NCI-H1092 treated with DMSO at 0.1 percent for 48 hours (cell line): ENCODE results near the gene LMF1.

Source experiments
- DNase-seq: peaks from one replicate; lab custom pipeline; 2025; lab: John Stamatoyannopoulos, UW

The LMF1 gene

DNA sequence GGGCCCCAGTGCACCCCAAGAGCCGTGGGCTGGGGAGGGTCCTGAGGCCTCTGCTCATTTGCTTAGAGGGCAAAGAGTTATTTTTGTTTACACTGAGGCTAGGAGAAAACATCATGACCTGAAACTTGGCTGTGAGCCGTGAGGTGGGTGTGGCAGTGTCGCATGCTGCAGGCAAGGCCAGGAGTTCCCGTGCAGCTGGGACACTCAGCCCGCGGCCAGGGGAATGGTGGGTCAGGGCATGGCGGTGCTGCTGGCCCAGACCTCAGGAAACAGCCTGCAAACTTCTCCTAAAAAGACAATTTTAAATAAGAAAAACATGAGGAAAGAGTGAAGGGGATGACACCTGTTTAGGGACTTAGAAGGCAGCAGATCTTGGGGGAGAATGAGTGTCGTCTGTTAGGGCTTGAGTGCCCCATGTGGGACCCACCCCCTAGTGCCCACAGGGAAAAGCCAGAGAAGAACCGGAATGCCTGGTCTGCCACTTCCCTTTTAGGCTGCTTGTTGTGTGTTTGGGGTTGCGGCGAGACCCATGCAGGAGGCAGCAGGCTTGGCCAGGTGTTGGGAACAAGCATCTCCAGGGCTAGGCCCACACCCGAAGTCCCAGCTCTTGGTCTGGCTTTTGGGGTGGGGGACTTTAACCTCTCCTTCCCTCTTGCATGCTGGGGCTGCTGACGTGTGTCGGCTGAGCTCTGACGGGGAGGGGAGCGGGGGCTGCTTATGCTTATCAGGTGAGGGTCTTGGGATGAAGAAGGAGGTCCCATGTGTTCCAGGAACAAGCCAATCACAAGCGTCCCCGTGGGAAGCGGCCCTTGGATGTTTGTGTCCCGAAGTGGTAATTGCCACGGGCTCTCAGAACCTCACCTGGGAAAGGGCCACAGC lies 89.3 kb downstream of the LMF1 start:
- DNase-seq, result no peak

DNA sequence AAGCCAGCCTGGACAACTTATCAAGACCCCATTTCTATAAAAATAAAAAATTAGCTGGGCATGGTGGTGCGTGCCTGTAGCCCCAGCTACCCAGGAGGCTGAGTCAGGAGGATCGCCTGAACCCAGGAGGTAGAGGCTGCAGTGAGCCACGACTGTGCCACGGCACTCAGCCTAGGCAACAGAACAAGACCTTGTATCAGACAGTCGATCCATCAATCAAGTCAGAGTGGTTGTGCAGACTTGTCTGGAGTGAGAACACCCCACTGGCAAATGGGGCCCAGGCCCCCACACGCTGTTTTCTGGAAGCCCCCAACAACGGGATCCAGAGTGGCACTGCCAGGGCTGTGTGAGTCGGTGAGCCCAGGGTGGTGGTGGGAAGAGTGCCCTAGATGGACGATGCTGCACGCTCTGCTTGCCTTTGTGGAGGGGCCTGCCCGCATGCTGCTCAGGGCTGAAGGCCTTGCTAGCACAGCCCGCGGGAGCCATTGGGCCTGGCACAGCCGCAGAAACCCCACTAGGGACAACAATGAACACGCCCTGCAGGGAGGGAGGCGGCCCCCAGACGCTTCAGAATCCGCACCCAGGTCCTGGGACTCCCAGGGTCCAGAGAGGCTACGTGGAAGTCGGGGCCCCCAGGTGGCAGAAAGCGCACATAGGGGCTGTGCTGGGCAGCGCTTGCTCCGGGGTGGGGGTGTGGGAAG lies 90.2 kb downstream of the LMF1 start:
- DNase-seq, result no peak

DNA sequence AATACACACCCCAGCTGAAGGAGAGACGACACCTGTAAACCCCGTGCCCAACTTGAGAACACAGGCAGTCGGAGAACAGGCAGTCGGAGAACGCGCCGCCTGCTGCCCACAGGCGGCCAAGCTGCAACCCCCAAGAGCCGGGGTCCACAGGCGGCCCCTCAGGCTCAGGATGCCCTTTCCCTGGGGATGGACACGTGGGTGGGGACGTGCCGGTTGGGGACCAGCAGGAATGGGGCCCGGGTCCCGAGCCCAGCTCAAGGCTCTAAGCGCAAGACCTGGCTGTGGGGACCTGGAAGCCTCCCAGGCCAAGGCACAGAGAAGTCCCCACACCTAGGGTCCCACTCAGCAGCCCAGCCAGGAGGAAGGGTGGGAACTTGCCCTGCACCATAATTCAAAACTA lies 90.8 kb downstream of the LMF1 start:
- no peak for DNase-seq

DNA sequence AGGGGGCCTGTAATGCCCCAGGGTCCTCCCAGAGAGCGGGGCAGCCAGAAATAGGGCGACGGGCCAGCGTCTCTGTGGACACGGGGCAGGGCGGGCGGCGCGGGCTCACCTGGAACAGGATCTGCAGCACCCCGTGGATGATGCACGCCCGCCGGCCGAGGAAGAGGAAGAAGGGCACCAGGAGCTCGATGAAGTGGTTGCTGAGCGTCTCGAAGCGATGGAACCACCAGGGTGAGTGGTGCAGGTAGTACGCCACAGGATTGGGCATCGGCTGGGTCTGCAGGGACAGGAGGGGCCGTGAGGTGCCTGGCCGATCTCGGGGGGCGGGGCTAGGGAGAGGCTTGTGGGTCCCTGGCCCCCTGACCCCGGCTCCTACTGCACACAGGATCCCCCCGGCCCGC lies 91.3 kb downstream of the LMF1 start:
- DNase-seq, result no peak

DNA sequence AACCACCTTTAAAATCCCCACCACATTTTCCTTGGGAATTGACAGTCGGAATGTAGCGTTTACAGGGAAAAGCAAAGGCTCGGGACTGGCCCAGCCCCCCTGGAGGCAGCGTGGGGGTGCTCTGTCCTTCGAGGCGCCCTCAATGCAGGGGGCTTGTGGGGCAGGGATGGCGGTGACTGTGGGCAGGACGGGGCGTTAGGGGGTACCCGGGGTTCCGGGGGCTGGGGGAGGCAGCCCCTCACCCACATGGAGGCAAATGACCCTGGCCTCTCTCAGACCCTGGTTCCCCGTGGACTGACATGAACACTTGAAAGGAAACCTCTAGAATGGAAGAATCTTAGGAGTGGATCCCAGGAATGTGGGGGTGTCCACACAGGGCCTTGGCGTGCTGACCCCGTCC lies 91.9 kb downstream of the LMF1 start:
- DNase-seq, result no peak

DNA sequence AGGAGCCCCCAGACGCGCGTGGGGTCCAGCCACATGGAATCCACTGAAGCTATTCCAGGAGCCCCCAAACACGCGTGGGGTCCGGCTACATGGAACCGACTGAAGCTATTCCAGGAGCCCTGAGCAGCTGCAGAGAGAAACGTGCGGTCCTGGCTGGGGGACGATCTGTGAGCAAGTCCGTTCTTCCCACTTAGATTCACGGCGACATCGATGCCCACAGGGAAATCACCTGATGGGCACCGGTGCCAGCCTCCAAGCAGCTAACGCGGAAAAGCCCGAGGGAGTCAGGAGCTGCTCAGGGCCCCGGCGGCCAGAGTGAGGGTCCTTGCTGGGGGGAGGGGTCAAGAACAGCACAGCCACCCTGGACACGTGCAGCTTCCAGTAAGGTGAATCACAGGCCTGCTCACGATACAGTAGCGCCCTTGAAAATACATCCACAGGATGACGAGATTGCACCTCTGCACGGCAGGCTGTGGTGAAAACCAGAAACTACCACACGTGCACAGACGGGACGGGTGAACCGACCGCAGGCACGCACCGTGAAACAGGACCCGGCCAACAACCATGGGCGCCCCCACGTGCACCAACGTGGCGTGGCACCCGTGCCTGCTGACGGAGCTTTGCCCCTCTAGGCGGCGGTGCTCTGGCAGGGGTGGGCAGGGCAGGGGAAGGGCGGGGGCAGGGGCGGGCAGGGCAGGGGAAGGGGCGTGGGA lies 92.6 kb downstream of the LMF1 start:
- no peak for DNase-seq

DNA sequence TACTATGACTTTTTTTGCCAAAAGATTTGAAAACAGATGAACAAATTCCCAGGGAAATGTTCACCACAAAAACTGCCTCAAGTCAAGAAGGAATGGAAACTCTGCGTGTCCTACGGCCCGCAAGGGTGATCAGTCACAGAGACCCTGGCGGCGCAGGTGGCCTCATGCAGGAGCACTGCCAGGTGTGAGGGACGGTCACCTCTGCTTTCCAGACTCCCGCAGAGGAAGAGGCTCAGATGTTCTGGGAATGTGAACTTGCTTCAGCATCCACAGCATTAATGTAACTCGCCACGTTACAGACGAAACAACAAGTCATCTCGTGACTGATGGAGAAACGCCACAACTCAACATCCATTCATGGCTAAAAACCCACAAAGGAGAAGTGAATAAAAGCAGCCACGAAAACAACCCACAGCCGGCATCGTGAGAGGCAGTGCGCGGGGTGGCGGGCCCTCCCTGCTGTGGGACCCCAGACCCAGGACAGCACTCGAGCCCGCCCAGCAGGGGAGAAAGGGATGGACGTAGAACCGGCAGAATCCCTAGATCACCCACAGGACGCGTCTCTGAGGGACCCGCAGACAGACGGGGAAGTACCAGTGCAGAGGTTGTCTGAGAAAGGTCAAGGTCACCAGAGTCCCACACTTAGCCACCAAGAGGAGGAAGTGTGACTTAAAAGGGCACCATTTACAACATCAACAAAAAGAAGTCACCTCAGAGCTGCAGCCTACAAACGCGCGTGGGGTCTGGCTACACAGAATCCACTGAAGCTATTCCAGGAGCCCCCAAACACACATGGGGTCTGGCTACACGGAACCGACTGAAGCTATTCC lies 93.3 kb downstream of the LMF1 start:
- DNase-seq, result no peak

DNA sequence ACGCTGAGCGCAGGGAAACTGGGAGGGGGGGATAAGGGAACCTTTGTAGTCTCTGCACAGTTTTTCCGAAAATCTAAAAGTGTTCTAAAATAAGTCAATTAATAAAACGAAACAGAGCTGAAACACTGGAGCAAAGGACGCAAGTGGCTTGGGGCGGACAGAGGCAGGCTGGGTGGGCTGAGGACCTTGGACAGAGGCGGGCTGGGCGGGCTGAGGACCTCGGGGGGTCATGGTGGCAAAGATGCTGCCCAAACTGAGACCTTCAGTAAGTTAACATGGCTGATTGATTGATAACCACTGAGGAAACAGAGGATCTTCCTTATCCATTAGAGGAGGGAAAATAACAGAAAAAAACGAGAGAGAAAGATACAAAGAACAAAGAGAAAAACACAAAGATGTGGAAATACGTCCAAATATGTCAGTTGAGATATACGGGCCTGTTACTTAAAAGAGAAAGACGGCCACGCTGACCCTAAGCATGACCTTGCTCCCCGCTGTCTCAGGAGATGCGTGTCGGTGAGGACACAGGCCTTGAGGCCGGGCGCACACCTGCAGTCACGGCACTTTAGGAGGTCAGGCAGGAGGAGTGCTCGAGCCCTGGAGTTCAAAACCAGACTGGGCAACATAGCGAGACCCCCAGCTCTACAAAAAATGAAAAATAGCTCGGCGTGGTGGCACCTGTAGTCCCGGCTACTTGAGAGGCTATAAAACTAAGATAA lies 94.1 kb downstream of the LMF1 start:
- no peak for DNase-seq

DNA sequence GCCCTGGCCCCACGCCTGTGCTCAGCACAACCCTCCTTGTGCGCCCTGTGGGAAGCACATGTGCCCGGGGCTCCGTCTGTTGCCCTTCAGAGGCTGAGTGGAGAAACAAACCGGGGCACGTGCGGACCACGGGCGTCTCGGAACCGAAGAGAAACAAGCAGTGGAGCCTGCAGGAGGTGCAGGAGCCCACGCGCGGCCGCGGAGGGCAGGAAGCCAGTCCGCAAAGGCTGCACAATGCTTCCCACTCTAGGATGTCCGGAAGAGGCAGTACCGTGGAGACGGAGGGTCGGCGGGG lies 94.8 kb downstream of the LMF1 start:
- DNase-seq, result no peak

DNA sequence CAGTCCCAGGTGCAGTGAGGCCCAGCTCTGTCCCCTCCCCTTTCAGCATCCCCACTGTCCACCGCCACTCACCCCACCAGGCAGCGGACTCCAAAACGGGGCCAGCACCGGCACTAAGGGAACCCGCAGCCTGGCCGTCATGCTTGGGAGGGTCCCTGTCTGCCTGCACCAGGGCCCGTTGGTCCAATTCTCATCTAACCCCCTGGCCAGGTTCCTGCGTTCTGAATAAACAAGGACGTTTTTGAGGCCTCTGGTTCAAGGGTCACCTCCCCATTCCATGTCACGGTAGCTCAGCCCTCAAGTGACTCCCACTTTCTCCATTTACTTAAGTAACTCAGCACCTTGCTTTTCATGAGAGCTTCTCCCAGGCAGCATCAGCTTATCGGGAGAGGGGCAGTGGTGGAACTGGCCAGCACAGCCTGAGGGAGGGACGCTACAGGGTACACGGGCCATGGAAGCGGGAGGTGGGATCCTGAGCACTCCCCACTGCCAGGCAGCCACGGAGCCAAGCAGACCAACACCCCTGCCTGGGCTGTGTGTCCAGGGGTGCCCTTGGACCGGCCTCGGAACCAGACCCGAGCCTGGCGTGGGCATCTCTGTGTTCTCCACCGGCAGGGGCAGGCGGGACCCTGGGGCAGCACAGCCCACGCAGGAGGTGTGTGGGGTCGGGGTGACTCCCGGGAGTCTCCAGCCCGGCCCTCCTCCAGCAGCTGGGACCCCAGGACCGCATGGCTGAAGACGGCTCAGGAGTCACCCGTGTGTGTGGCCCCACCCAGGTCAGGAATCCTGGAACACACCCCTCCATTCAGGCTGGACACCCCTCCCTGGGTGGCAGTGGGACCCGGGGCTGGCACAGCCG lies 95.4 kb downstream of the LMF1 start:
- DNase-seq, result no peak

DNA sequence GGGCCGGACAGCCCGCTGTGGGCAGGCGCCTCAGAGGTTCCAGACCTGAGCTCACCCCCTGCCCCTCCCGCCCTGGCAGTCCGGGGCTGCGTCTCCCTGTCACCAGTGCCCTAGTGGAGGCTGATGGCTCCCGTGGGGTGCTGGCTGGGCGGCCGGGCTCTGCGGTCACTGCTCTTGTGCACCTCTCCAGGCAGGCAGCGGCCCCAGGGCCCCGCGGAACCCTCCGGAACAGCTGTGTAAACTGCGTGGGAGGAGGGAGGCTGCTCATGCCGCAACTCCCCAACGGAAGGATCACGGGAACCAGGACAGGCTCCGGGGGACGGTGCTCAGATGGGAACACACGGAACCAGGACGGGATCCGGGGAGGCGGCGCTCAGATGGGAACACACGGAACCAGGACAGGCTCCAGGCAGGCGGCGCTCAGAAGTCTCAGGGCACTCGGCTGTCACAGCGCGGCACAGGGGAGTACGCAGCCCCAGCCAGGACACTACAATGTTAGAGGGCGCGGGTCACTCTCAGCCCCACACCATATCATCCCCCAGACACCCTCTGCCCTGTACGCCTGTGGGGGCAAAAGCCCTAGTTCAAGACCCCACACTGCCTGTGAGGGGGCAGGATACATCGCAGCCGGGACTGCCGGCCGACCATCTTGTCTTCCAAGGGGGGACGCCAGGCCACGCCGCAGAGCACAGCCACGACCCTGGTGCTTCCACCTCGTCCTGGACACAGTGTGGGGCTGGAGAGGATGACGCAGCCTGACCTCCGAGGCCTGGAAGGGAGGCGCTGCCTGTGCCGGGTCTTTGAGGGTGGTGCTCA lies 96.2 kb downstream of the LMF1 start:
- DNase-seq, result no peak

DNA sequence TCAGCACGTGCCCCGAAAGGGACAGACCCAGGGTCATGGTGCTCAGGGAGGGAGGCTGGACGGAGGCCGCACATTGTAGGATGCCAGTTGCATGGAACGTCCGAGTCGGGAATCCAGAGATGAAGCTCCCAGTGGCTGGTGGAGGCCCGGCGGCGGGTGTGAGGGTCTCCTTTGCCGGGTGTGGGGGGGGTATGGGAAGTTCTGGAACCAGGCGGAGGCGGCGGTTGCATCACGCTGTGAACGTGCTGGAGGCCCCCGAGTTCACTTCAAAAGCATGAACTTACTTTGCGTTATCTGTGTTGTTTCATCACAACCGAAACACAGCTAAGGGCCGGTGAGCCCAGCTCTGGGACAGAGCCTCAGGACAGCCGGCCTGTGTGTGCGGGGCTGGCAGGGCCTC lies 96.9 kb downstream of the LMF1 start:
- DNase-seq, result no peak

DNA sequence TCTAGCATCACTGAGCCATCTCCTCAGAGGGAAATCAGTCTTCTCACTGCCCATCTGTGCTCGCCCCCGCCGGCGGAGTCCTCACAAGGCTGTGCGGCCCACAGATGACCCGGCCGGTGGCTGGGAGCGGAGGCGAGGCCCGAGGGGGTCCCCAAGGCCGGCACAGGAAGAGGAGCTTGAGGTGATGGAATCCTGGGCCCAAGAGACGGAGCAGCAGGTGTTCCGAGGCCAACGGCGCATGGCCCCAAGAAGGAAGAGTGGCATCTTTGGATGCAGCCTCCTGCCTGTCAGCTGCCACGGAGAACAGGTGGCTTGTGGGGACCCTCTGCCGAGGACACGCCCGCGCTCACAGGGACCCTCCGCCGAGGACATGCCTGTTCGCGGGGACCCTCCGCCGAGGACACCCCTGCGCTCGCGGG lies 97.5 kb downstream of the LMF1 start:
- no peak for DNase-seq

DNA sequence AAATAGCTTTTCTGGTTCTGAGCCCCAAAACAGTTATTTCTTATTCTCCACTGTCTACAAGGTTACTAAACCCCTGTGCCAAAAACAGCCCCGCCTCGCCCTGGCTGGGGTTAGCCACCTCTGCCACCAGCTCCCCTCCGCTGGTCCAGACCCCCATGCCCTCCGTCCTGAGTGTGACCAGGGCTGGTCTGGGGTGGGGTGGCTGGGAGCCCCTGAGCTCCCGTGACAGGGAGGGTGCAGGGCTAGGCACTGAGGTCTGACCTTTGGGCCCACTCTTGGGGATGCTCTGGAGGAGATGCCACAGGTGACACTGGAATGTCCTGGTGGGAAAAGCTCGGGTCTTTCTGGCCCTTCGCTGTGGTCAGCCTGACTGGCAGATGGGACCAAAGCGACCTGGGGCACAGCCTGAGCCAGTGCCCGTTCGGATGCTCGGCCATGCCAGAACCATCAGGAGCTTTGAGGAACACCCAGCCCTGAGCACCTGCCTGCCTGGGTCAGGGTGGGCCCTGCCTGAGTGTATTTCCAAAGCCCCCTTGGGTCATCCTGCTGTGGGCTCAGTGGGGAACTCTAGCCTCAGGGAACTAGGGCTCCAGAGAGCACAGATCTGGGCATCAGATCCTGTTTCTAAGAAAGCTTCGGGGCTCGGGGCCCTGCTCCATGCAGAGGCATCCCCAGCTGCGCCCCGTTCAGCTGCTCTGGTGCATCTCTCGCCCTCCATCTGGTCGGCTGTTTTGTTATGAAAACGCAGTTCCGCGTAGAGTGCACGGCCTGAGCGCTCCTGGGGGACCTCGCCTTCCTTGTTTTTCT lies 98.1 kb downstream of the LMF1 start:
- no peak for DNase-seq

DNA sequence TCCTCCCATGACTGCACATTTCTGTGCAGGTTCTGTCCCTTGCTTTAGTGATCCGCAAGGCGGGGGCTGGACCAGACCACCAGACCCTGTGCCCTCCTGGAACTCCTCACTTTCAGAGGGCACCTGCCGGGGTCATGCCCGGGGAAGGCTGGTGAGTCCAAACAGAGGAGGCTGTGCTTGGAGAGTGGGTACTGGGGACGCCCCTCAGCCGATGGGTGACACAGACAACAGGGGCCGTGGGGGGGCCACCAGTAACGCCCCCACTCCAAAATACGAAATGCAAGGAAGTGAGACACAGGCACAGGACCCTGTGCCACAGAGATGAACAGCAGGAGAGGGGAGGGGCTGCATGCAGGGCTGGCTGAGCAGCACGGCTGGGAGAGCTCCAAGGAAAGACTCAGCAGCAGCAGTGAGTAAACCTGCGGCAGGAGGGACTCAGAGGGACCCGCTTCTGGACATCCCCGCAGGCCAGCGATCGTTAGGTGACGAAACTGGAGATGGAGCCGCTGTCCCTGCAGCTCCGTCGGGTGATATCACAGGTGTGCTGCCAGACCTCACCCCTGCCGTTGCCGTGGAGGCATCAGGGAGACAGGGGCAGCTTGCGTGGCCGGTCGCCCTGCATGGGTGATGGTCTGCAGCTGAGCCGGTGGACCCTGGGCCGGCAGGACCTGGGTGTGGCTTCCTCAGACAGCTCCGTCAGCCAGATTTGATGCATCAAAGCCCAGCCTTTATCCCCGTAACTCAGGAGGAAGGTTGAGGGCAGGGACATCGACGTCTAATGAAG lies 99.0 kb downstream of the LMF1 start:
- no peak for DNase-seq

DNA sequence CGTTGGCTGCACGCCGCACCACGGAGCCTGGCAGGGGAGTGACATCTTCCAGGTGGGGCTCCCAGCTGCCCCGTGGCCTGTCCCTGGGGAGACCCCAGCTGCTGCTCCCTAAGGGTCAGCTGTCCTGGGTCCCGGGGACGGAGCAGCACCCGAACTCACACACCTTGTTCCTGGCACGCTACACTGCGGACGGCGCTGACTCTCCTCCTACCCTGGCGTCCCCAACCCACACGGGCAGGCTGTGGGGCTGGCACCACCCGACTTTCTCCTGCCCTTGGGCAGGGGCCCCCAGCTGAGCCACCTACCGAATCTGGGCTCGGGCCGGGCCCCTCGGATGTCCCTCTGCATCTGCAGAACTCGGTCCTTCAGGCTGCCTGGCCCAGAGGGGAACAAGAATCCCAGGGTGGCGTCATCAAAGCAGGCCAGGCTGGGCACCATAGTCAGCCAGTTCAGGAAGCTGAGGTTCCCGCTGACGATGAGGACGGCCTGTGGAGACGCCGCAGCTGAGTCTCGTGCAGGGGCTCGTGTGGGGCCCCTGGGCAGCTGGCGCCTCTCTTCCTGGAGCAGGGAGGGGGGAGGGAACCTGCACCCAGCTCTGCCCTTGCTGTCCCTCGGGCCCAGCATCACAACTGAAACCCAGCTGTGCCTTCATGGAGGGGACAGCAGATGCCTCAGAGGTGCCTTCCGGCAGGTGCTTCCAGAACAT lies 99.8 kb downstream of the LMF1 start:
- DNase-seq, result no peak
